IMR-90 (cell line): Measurements from ENCODE around the gene IFNL1. TPM values are rescaled to one million over a fixed set of nuclear protein-coding genes. Genes with fewer than 3 reads are reported as not detected.

Experiments
- ATAC-seq: fragments of 200-7000 bp; cut with Tn5 transposase; 2 replicates; pipeline ENCODE4 v1.9.1; 2020; ENCODE audit warnings: low read depth, mild to moderate bottlenecking, moderate library complexity
- BruUV-seq: library from RNA; stranded (reverse); fragments of 400-500 nt; replicated peaks from 2 replicates; lab custom pipeline; 2021; lab: Mats Ljungman, UMichigan
- CTCF ChIA-PET: fragments of 300-600 bp; formaldehyde crosslinking; extraction: SDS; loops from one replicate; lab custom pipeline; 2021; ENCODE audit warnings: antibody characterized with exemption; lab: Yijun Ruan, JAX
- POLR2A ChIA-PET: fragments of 300-600 bp; sonication (Branson Sonifier 250); formaldehyde crosslinking; loops from one replicate; lab custom pipeline; 2022; ENCODE audit warnings: antibody characterized with exemption; ENCODE audit not compliant: unreplicated experiment; lab: Charles Lee
- DNase-seq: peaks from one replicate; pipeline ENCODE4 v3.0.0; 2013
- H2AFZ ChIP-seq: replicated peaks from 2 replicates; pipeline ENCODE3; 2013; ENCODE audit warnings: low read length, mild to moderate bottlenecking; ENCODE audit not compliant: poor library complexity
- H2AK5ac ChIP-seq: 2 replicates; pipeline ENCODE4 v1.6.1; 2013; ENCODE audit warnings: low read depth, low read length, inconsistent platforms
- H2AK9ac ChIP-seq: replicated peaks from 2 replicates; pipeline ENCODE3; 2013; ENCODE audit warnings: mild to moderate bottlenecking, low read depth, low read length, moderate library complexity; ENCODE audit not compliant: poor library complexity
- H2BK120ac ChIP-seq: 2 replicates; pipeline ENCODE4 v1.6.1; 2013; ENCODE audit warnings: low read depth, low read length, inconsistent platforms
- H2BK15ac ChIP-seq: 3 replicates; pipeline ENCODE4 v1.6.1; 2013; ENCODE audit warnings: low read depth, low read length, inconsistent platforms
- H2BK20ac ChIP-seq: 2 replicates; pipeline ENCODE4 v1.6.1; 2013; ENCODE audit warnings: low read depth, mild to moderate bottlenecking, inconsistent platforms, low read length, moderate library complexity
- H2BK5ac ChIP-seq: 2 replicates; pipeline ENCODE4 v1.6.1; 2013; ENCODE audit warnings: mild to moderate bottlenecking, low read depth, low read length, inconsistent platforms; ENCODE audit not compliant: poor library complexity, severe bottlenecking
- H3K14ac ChIP-seq: replicated peaks from 2 replicates; pipeline ENCODE4 v1.6.1; 2013; ENCODE audit warnings: low read depth, low read length, inconsistent platforms
- H3K18ac ChIP-seq: 2 replicates; pipeline ENCODE4 v1.6.1; 2013; ENCODE audit warnings: low read depth, low read length, control low read depth
- H3K23ac ChIP-seq: 2 replicates; pipeline ENCODE4 v1.6.1; 2013; ENCODE audit warnings: low read depth, low read length, inconsistent platforms
- H3K27ac ChIP-seq: 2 replicates; pipeline ENCODE4 v1.5.1; 2013; ENCODE audit warnings: mild to moderate bottlenecking, control low read depth, low read length; ENCODE audit not compliant: insufficient read depth
- H3K27me3 ChIP-seq: 2 replicates; pipeline ENCODE4 v1.6.1; 2013; ENCODE audit warnings: low read length; ENCODE audit not compliant: control insufficient read depth, insufficient read depth
- H3K36me3 ChIP-seq: 2 replicates; pipeline ENCODE4 v1.6.1; 2013; ENCODE audit warnings: low read length, mixed read lengths; ENCODE audit not compliant: control insufficient read depth, insufficient read depth
- H3K4ac ChIP-seq: 2 replicates; pipeline ENCODE4 v1.6.1; 2013; ENCODE audit warnings: low read depth, low read length, inconsistent platforms
- H3K4me1 ChIP-seq: 2 replicates; pipeline ENCODE4 v1.6.1; 2013; ENCODE audit warnings: low read length, mixed read lengths; ENCODE audit not compliant: control insufficient read depth, insufficient read depth
- H3K4me2 ChIP-seq: 2 replicates; pipeline ENCODE4 v1.6.1; 2013; ENCODE audit warnings: low read depth, mild to moderate bottlenecking, control low read depth, low read length, moderate library complexity
- H3K4me3 ChIP-seq: 2 replicates; pipeline ENCODE4 v1.5.1; 2013; ENCODE audit warnings: low read depth, mild to moderate bottlenecking, control low read depth, low read length, moderate library complexity; ENCODE audit not compliant: insufficient read depth
- H3K56ac ChIP-seq: 2 replicates; pipeline ENCODE4 v1.6.1; 2013; ENCODE audit warnings: low read length, inconsistent platforms; ENCODE audit not compliant: insufficient read depth; ENCODE audit errors: extremely low read depth
- H3K79me1 ChIP-seq, 2 experiments: 2 replicates each; pipeline ENCODE4 v1.6.1; 2013; ENCODE audit warnings: low read length in 2 of 2, inconsistent platforms in 1 of 2, low read depth in 1 of 2
- H3K9ac ChIP-seq: 2 replicates; pipeline ENCODE4 v1.6.1; 2013; ENCODE audit warnings: low read depth, low read length, control low read depth
- H3K9me1 ChIP-seq: 2 replicates; pipeline ENCODE4 v1.6.1; 2013; ENCODE audit warnings: low read length, inconsistent platforms; ENCODE audit not compliant: insufficient read depth
- H3K9me3 ChIP-seq: 2 replicates; pipeline ENCODE4 v1.6.1; 2013; ENCODE audit warnings: low read length; ENCODE audit not compliant: control insufficient read depth, insufficient read depth
- H4K20me1 ChIP-seq: 2 replicates; pipeline ENCODE4 v1.6.1; 2013; ENCODE audit warnings: low read length, inconsistent platforms; ENCODE audit not compliant: insufficient read depth
- H4K5ac ChIP-seq: 2 replicates; pipeline ENCODE4 v1.6.1; 2013; ENCODE audit warnings: mild to moderate bottlenecking, low read depth, low read length, control low read depth
- H4K8ac ChIP-seq, 2 experiments: 2 replicates each; pipeline ENCODE4 v1.6.1; 2013; ENCODE audit warnings: low read depth in 2 of 2, low read length in 2 of 2, control low read depth in 1 of 2, inconsistent platforms in 1 of 2
- H4K91ac ChIP-seq: 2 replicates; pipeline ENCODE4 v1.6.1; 2013; ENCODE audit warnings: low read depth, low read length, inconsistent platforms; ENCODE audit not compliant: insufficient read depth
- BHLHE40 ChIP-seq: fragments of 150-350 bp; IDR thresholded peaks from 2 replicates; pipeline ENCODE4 v1.6.1; 2016; ENCODE audit warnings: mild to moderate bottlenecking, low read depth, low read length
- CEBPB ChIP-seq: IDR thresholded peaks from 2 replicates; pipeline ENCODE4 v1.6.1; 2012; ENCODE audit warnings: low read depth, low read length, improper control_type of control experiment
- CHD1 ChIP-seq: IDR thresholded peaks from 2 replicates; pipeline ENCODE4 v1.6.1; 2012; ENCODE audit warnings: low read depth, low read length, improper control_type of control experiment
- FOS ChIP-seq: fragments of 150-350 bp; IDR thresholded peaks from 2 replicates; pipeline ENCODE4 v1.6.1; 2016; ENCODE audit warnings: low read depth, low read length
- MAFK ChIP-seq: IDR thresholded peaks from 2 replicates; pipeline ENCODE4 v1.6.1; 2012; ENCODE audit warnings: low read depth, low read length, improper control_type of control experiment
- MAZ ChIP-seq: IDR thresholded peaks from 2 replicates; pipeline ENCODE4 v1.6.1; 2012; ENCODE audit warnings: low read depth, mild to moderate bottlenecking, low read length, improper control_type of control experiment, moderate library complexity, borderline replicate concordance
- MXI1 ChIP-seq: IDR thresholded peaks from 2 replicates; pipeline ENCODE4 v1.6.1; 2012; ENCODE audit warnings: low read depth, mild to moderate bottlenecking, low read length, moderate library complexity, borderline replicate concordance
- NFE2L2 ChIP-seq: fragments of 150-350 bp; IDR thresholded peaks from 2 replicates; pipeline ENCODE4 v1.6.1; 2016; ENCODE audit warnings: low read depth, mild to moderate bottlenecking, low read length
- POLR2A ChIP-seq: IDR thresholded peaks from 2 replicates; pipeline ENCODE4 v1.6.1; 2012; ENCODE audit warnings: mild to moderate bottlenecking, low read depth, low read length
- RAD21 ChIP-seq: IDR thresholded peaks from 2 replicates; pipeline ENCODE4 v1.6.1; 2012; ENCODE audit warnings: low read length, improper control_type of control experiment
- RCOR1 ChIP-seq: IDR thresholded peaks from 2 replicates; pipeline ENCODE4 v1.6.1; 2012; ENCODE audit warnings: mild to moderate bottlenecking, low read length, improper control_type of control experiment; ENCODE audit not compliant: insufficient replicate concordance
- RFX5 ChIP-seq: IDR thresholded peaks from 2 replicates; pipeline ENCODE4 v1.8.0; 2012; ENCODE audit warnings: low read depth, mild to moderate bottlenecking, low read length, moderate library complexity
- SMC3 ChIP-seq: fragments of 150-350 bp; IDR thresholded peaks from 2 replicates; pipeline ENCODE4 v1.6.1; 2016; ENCODE audit warnings: low read depth, mild to moderate bottlenecking, antibody characterized with exemption, low read length, moderate library complexity
- WGBS, 2 experiments: methylation state at CpG; one replicate each; pipeline versions ENCODE4 v1.1.5 to v1.1.7; 2013; ENCODE audit warnings: missing lambda C conversion rate in 2 of 2; ENCODE audit not compliant: insufficient read length in 1 of 2; ENCODE audit errors: extremely low coverage in 2 of 2; 5-methylcytosine and 5-hydroxymethylcytosine counted together
- dilution Hi-C: fragments of 300-500 bp; cut with HindIII; formaldehyde crosslinking; loops from one replicate; pipeline ENCODE4 v1.14.3; 2018; ENCODE audit warnings: low sequenced_read_pairs; ENCODE audit not compliant: unreplicated experiment
- in situ Hi-C: fragments of 300-500 bp; cut with MboI; formaldehyde crosslinking; loops from 3 replicates; pipeline ENCODE4 v1.14.3; 2019; ENCODE audit warnings: low sequenced_read_pairs, inconsistent platforms, mixed read lengths
- intact Hi-C: fragments of 100-400 bp; cut with micrococcal nuclease; formaldehyde crosslinking; loops from 2 replicates; pipeline ENCODE4 v1.10.0; 2022
- polyA plus RNA-seq, 3 experiments: library from polyadenylated mRNA; depleted of rRNA; stranded (reverse); fragments of >200 nt; gene quantifications; 2 replicates each; pipeline ENCODE4 v1.2.3, GENCODE V29; 2012; ENCODE audit warnings: low replicate concordance in 1 of 3
- total RNA-seq: library from RNA; depleted of rRNA; stranded (reverse); fragments of >200 nt; gene quantifications from 2 replicates; pipeline ENCODE4 v1.2.3, GENCODE V29; 2012
- TF ChIP-seq, protein P1 (sequence below): fragments of 150-350 bp; IDR thresholded peaks from 2 replicates; pipeline ENCODE4 v1.6.1; 2017; ENCODE audit warnings: mild to moderate bottlenecking, antibody characterized with exemption, low read length, low read depth
- TF ChIP-seq, protein P2 (sequence below): conservative IDR thresholded peaks from 2 replicates; pipeline ENCODE4 v1.5.1; 2012; ENCODE audit warnings: mild to moderate bottlenecking, low read depth, low read length, improper control_type of control experiment
- TF ChIP-seq, protein P3 (sequence below): fragments of 150-350 bp; IDR thresholded peaks from 2 replicates; pipeline ENCODE4 v1.6.1; 2016; ENCODE audit warnings: low read depth, mild to moderate bottlenecking, low read length, moderate library complexity, borderline replicate concordance

The IFNL1 gene
- total and polyA plus RNA-seq, 2 of the 4 experiments (the other 2 are of a cell fraction) = not detected

DNA sequence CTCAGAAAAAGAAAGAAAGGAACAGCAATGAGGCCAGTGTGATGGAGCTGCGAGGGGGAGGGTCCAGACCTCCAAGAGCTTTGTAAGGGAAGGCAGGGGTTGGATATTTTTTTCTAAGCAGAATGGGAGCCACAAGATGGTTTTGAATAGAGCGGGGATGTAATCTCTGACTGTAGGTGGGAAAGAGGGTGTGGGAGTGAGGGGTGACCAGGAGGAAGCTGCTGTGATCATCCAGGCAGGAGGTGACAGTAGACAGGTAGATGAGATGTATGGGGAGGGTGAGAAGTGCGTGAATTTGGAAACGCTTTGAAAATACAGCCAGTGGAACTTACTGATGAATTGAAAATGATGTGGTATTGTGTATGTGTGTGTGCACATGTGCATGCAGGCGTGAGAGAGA is 20.6 kb upstream of the IFNL1 start:
- Histone ChIP-seq H3K4me2 (no peak overlapping the region), H2AK5ac (no peak overlapping the region), H3K4me1 (no peaks in the 10 kb centered on the region), H2BK20ac (no peak overlapping the region), H3K23ac (no peak overlapping the region), H3K36me3 (no peaks in the 10 kb centered on the region), H3K9me3 (no peaks in the 10 kb centered on the region), H3K4ac (no peak overlapping the region), H3K18ac (no peak overlapping the region), H3K27ac (no peak overlapping the region), H3K9me1 (no peaks in the 10 kb centered on the region), H3K56ac (no peak overlapping the region), H3K9ac (no peak overlapping the region), H3K27me3 (peaks cover 13% of the 10 kb centered on the region), H4K20me1 (no peaks in the 10 kb centered on the region), H2BK15ac (no peak overlapping the region), H3K79me1 (no peaks in the 10 kb centered on the region), H4K8ac (no peak overlapping the region), H3K14ac (no peak overlapping the region), H4K5ac (no peak overlapping the region), H2AK9ac (no peak overlapping the region), H3K4me3 (no peak overlapping the region), H2AFZ (no peak overlapping the region), H4K91ac (no peak overlapping the region), H2BK120ac (no peak overlapping the region), H2BK5ac (no peak overlapping the region)
- ChIA-PET CTCF (no interaction called here), POLR2A (no interaction called here)
- DNase-seq (no peak), ATAC-seq (no peak)
- intact Hi-C loops = no loop called here
- dilution Hi-C loops = no loop called here
- TF ChIP-seq CHD1 = no peak
- no peak for TF ChIP-seq FOS
- no peak for TF ChIP-seq RAD21
- no peak for TF ChIP-seq MXI1
- TF ChIP-seq, protein P1, sequence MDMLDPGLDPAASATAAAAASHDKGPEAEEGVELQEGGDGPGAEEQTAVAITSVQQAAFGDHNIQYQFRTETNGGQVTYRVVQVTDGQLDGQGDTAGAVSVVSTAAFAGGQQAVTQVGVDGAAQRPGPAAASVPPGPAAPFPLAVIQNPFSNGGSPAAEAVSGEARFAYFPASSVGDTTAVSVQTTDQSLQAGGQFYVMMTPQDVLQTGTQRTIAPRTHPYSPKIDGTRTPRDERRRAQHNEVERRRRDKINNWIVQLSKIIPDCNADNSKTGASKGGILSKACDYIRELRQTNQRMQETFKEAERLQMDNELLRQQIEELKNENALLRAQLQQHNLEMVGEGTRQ = no peak
- TF ChIP-seq, protein P2, sequence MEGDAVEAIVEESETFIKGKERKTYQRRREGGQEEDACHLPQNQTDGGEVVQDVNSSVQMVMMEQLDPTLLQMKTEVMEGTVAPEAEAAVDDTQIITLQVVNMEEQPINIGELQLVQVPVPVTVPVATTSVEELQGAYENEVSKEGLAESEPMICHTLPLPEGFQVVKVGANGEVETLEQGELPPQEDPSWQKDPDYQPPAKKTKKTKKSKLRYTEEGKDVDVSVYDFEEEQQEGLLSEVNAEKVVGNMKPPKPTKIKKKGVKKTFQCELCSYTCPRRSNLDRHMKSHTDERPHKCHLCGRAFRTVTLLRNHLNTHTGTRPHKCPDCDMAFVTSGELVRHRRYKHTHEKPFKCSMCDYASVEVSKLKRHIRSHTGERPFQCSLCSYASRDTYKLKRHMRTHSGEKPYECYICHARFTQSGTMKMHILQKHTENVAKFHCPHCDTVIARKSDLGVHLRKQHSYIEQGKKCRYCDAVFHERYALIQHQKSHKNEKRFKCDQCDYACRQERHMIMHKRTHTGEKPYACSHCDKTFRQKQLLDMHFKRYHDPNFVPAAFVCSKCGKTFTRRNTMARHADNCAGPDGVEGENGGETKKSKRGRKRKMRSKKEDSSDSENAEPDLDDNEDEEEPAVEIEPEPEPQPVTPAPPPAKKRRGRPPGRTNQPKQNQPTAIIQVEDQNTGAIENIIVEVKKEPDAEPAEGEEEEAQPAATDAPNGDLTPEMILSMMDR = no peak
- TF ChIP-seq MAFK = no peak
- TF ChIP-seq SMC3 = no peak
- no peak for TF ChIP-seq NFE2L2
- no peak for TF ChIP-seq POLR2A
- TF ChIP-seq RFX5 = no peak
- TF ChIP-seq BHLHE40 = no peak
- TF ChIP-seq, protein P3, sequence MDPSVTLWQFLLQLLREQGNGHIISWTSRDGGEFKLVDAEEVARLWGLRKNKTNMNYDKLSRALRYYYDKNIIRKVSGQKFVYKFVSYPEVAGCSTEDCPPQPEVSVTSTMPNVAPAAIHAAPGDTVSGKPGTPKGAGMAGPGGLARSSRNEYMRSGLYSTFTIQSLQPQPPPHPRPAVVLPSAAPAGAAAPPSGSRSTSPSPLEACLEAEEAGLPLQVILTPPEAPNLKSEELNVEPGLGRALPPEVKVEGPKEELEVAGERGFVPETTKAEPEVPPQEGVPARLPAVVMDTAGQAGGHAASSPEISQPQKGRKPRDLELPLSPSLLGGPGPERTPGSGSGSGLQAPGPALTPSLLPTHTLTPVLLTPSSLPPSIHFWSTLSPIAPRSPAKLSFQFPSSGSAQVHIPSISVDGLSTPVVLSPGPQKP = no peak
- TF ChIP-seq CEBPB = no peak
- no peak for TF ChIP-seq MAZ
- no peak for TF ChIP-seq RCOR1
- BruUV-seq = no TSS peak
- in situ Hi-C loops = no loop called here
- WGBS, 2 experiments = 19% methylated on average over 2 of the region's 5 CpGs; no CpG with 5 or more reads in 1 of the 2 experiments
